IMR-90 (cell line): ENCODE measurements around the gene SORCS1. TPM values are rescaled to one million over a fixed set of nuclear protein-coding genes. Genes with fewer than 3 reads are reported as not detected.

Experiments
- ATAC-seq: fragments of 200-7000 bp; cut with Tn5 transposase; 2 replicates; pipeline ENCODE4 v1.9.1; 2020; ENCODE audit warnings: low read depth, mild to moderate bottlenecking, moderate library complexity
- BruUV-seq: library from RNA; stranded (reverse); fragments of 400-500 nt; replicated peaks from 2 replicates; lab custom pipeline; 2021; lab: Mats Ljungman, UMichigan
- CTCF ChIA-PET: fragments of 300-600 bp; formaldehyde crosslinking; extraction: SDS; loops from one replicate; lab custom pipeline; 2021; ENCODE audit warnings: antibody characterized with exemption; lab: Yijun Ruan, JAX
- POLR2A ChIA-PET: fragments of 300-600 bp; sonication (Branson Sonifier 250); formaldehyde crosslinking; loops from one replicate; lab custom pipeline; 2022; ENCODE audit warnings: antibody characterized with exemption; ENCODE audit not compliant: unreplicated experiment; lab: Charles Lee
- DNase-seq: peaks from one replicate; pipeline ENCODE4 v3.0.0; 2013
- H2AFZ ChIP-seq: replicated peaks from 2 replicates; pipeline ENCODE3; 2013; ENCODE audit warnings: low read length, mild to moderate bottlenecking; ENCODE audit not compliant: poor library complexity
- H2AK5ac ChIP-seq: 2 replicates; pipeline ENCODE4 v1.6.1; 2013; ENCODE audit warnings: low read depth, low read length, inconsistent platforms
- H2AK9ac ChIP-seq: replicated peaks from 2 replicates; pipeline ENCODE3; 2013; ENCODE audit warnings: mild to moderate bottlenecking, low read depth, low read length, moderate library complexity; ENCODE audit not compliant: poor library complexity
- H2BK120ac ChIP-seq: 2 replicates; pipeline ENCODE4 v1.6.1; 2013; ENCODE audit warnings: low read depth, low read length, inconsistent platforms
- H2BK15ac ChIP-seq: 3 replicates; pipeline ENCODE4 v1.6.1; 2013; ENCODE audit warnings: low read depth, low read length, inconsistent platforms
- H2BK20ac ChIP-seq: 2 replicates; pipeline ENCODE4 v1.6.1; 2013; ENCODE audit warnings: low read depth, mild to moderate bottlenecking, inconsistent platforms, low read length, moderate library complexity
- H2BK5ac ChIP-seq: 2 replicates; pipeline ENCODE4 v1.6.1; 2013; ENCODE audit warnings: mild to moderate bottlenecking, low read depth, low read length, inconsistent platforms; ENCODE audit not compliant: poor library complexity, severe bottlenecking
- H3K14ac ChIP-seq: replicated peaks from 2 replicates; pipeline ENCODE4 v1.6.1; 2013; ENCODE audit warnings: low read depth, low read length, inconsistent platforms
- H3K18ac ChIP-seq: 2 replicates; pipeline ENCODE4 v1.6.1; 2013; ENCODE audit warnings: low read depth, low read length, control low read depth
- H3K23ac ChIP-seq: 2 replicates; pipeline ENCODE4 v1.6.1; 2013; ENCODE audit warnings: low read depth, low read length, inconsistent platforms
- H3K27ac ChIP-seq: 2 replicates; pipeline ENCODE4 v1.5.1; 2013; ENCODE audit warnings: mild to moderate bottlenecking, control low read depth, low read length; ENCODE audit not compliant: insufficient read depth
- H3K27me3 ChIP-seq: 2 replicates; pipeline ENCODE4 v1.6.1; 2013; ENCODE audit warnings: low read length; ENCODE audit not compliant: control insufficient read depth, insufficient read depth
- H3K36me3 ChIP-seq: 2 replicates; pipeline ENCODE4 v1.6.1; 2013; ENCODE audit warnings: low read length, mixed read lengths; ENCODE audit not compliant: control insufficient read depth, insufficient read depth
- H3K4ac ChIP-seq: 2 replicates; pipeline ENCODE4 v1.6.1; 2013; ENCODE audit warnings: low read depth, low read length, inconsistent platforms
- H3K4me1 ChIP-seq: 2 replicates; pipeline ENCODE4 v1.6.1; 2013; ENCODE audit warnings: low read length, mixed read lengths; ENCODE audit not compliant: control insufficient read depth, insufficient read depth
- H3K4me2 ChIP-seq: 2 replicates; pipeline ENCODE4 v1.6.1; 2013; ENCODE audit warnings: low read depth, mild to moderate bottlenecking, control low read depth, low read length, moderate library complexity
- H3K4me3 ChIP-seq: 2 replicates; pipeline ENCODE4 v1.5.1; 2013; ENCODE audit warnings: low read depth, mild to moderate bottlenecking, control low read depth, low read length, moderate library complexity; ENCODE audit not compliant: insufficient read depth
- H3K56ac ChIP-seq: 2 replicates; pipeline ENCODE4 v1.6.1; 2013; ENCODE audit warnings: low read length, inconsistent platforms; ENCODE audit not compliant: insufficient read depth; ENCODE audit errors: extremely low read depth
- H3K79me1 ChIP-seq, 2 experiments: 2 replicates each; pipeline ENCODE4 v1.6.1; 2013; ENCODE audit warnings: low read length in 2 of 2, inconsistent platforms in 1 of 2, low read depth in 1 of 2
- H3K9ac ChIP-seq: 2 replicates; pipeline ENCODE4 v1.6.1; 2013; ENCODE audit warnings: low read depth, low read length, control low read depth
- H3K9me1 ChIP-seq: 2 replicates; pipeline ENCODE4 v1.6.1; 2013; ENCODE audit warnings: low read length, inconsistent platforms; ENCODE audit not compliant: insufficient read depth
- H3K9me3 ChIP-seq: 2 replicates; pipeline ENCODE4 v1.6.1; 2013; ENCODE audit warnings: low read length; ENCODE audit not compliant: control insufficient read depth, insufficient read depth
- H4K20me1 ChIP-seq: 2 replicates; pipeline ENCODE4 v1.6.1; 2013; ENCODE audit warnings: low read length, inconsistent platforms; ENCODE audit not compliant: insufficient read depth
- H4K5ac ChIP-seq: 2 replicates; pipeline ENCODE4 v1.6.1; 2013; ENCODE audit warnings: mild to moderate bottlenecking, low read depth, low read length, control low read depth
- H4K8ac ChIP-seq, 2 experiments: 2 replicates each; pipeline ENCODE4 v1.6.1; 2013; ENCODE audit warnings: low read depth in 2 of 2, low read length in 2 of 2, control low read depth in 1 of 2, inconsistent platforms in 1 of 2
- H4K91ac ChIP-seq: 2 replicates; pipeline ENCODE4 v1.6.1; 2013; ENCODE audit warnings: low read depth, low read length, inconsistent platforms; ENCODE audit not compliant: insufficient read depth
- MAZ ChIP-seq: IDR thresholded peaks from 2 replicates; pipeline ENCODE4 v1.6.1; 2012; ENCODE audit warnings: low read depth, mild to moderate bottlenecking, low read length, improper control_type of control experiment, moderate library complexity, borderline replicate concordance
- MXI1 ChIP-seq: IDR thresholded peaks from 2 replicates; pipeline ENCODE4 v1.6.1; 2012; ENCODE audit warnings: low read depth, mild to moderate bottlenecking, low read length, moderate library complexity, borderline replicate concordance
- POLR2A ChIP-seq: IDR thresholded peaks from 2 replicates; pipeline ENCODE4 v1.6.1; 2012; ENCODE audit warnings: mild to moderate bottlenecking, low read depth, low read length
- RAD21 ChIP-seq: IDR thresholded peaks from 2 replicates; pipeline ENCODE4 v1.6.1; 2012; ENCODE audit warnings: low read length, improper control_type of control experiment
- SMC3 ChIP-seq: fragments of 150-350 bp; IDR thresholded peaks from 2 replicates; pipeline ENCODE4 v1.6.1; 2016; ENCODE audit warnings: low read depth, mild to moderate bottlenecking, antibody characterized with exemption, low read length, moderate library complexity
- WGBS, 2 experiments: methylation state at CpG; one replicate each; pipeline versions ENCODE4 v1.1.5 to v1.1.7; 2013; ENCODE audit warnings: missing lambda C conversion rate in 2 of 2; ENCODE audit not compliant: insufficient read length in 1 of 2; ENCODE audit errors: extremely low coverage in 2 of 2; 5-methylcytosine and 5-hydroxymethylcytosine counted together
- dilution Hi-C: fragments of 300-500 bp; cut with HindIII; formaldehyde crosslinking; loops from one replicate; pipeline ENCODE4 v1.14.3; 2018; ENCODE audit warnings: low sequenced_read_pairs; ENCODE audit not compliant: unreplicated experiment
- in situ Hi-C: fragments of 300-500 bp; cut with MboI; formaldehyde crosslinking; loops from 3 replicates; pipeline ENCODE4 v1.14.3; 2019; ENCODE audit warnings: low sequenced_read_pairs, inconsistent platforms, mixed read lengths
- intact Hi-C: fragments of 100-400 bp; cut with micrococcal nuclease; formaldehyde crosslinking; loops from 2 replicates; pipeline ENCODE4 v1.10.0; 2022
- polyA plus RNA-seq, 3 experiments: library from polyadenylated mRNA; depleted of rRNA; stranded (reverse); fragments of >200 nt; gene quantifications; 2 replicates each; pipeline ENCODE4 v1.2.3, GENCODE V29; 2012; ENCODE audit warnings: low replicate concordance in 1 of 3
- total RNA-seq: library from RNA; depleted of rRNA; stranded (reverse); fragments of >200 nt; gene quantifications from 2 replicates; pipeline ENCODE4 v1.2.3, GENCODE V29; 2012
- TF ChIP-seq, protein P1 (sequence below): conservative IDR thresholded peaks from 2 replicates; pipeline ENCODE4 v1.5.1; 2012; ENCODE audit warnings: mild to moderate bottlenecking, low read depth, low read length, improper control_type of control experiment

Gene SORCS1
- total and polyA plus RNA-seq, 2 of the 4 experiments (the other 2 are of a cell fraction) = under 0.01 TPM; not detected in 1

DNA sequence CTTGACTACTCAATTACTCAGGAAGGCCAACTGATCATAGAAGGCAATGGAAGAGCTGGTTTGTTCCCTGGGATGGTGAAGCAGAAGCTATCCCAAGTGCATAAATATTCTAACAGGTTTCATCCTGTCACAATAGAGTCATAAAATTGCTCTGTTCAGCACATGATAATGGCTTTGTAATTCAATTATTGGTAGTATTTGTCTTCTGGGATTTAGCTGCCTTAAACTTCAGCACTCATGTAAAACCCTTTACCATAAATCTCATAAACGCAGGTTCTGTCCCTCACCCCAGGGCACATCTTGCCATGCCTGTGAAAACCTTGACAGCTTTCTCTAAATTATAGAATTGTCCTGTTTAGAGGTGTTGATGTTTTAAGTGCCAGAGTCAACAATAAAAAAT lies 417.6 kb downstream of the SORCS1 start:
- Histone ChIP-seq H3K9ac (no peak overlapping the region), H2BK5ac (no peak overlapping the region), H2AK9ac (no peak overlapping the region), H3K4ac (no peak overlapping the region), H3K27ac (no peak overlapping the region), H4K5ac (no peak overlapping the region), H3K4me3 (no peak overlapping the region), H3K14ac (no peak overlapping the region), H2BK15ac (no peak overlapping the region), H3K9me3 (no peaks in the 10 kb centered on the region), H2BK20ac (no peak overlapping the region), H2BK120ac (no peak overlapping the region), H3K4me2 (no peak overlapping the region), H3K18ac (no peak overlapping the region), H3K27me3 (no peaks in the 10 kb centered on the region), H3K79me1 (no peaks in the 10 kb centered on the region), H3K36me3 (no peaks in the 10 kb centered on the region), H4K8ac (no peak overlapping the region), H2AFZ (no peak overlapping the region), H3K4me1 (no peaks in the 10 kb centered on the region), H3K56ac (no peak overlapping the region), H3K9me1 (no peaks in the 10 kb centered on the region), H4K91ac (no peak overlapping the region), H3K23ac (no peak overlapping the region), H4K20me1 (no peaks in the 10 kb centered on the region), H2AK5ac (no peak overlapping the region)
- dilution Hi-C loops (no loop called here), in situ Hi-C loops (no loop called here), intact Hi-C loops (no loop called here)
- ChIA-PET CTCF (no interaction called here), POLR2A (no interaction called here)
- DNase-seq = no peak
- TF ChIP-seq MAZ (no peak), RAD21 (no peak), MXI1 (no peak), SMC3 (no peak), POLR2A (no peak)
- TF ChIP-seq, protein P1, sequence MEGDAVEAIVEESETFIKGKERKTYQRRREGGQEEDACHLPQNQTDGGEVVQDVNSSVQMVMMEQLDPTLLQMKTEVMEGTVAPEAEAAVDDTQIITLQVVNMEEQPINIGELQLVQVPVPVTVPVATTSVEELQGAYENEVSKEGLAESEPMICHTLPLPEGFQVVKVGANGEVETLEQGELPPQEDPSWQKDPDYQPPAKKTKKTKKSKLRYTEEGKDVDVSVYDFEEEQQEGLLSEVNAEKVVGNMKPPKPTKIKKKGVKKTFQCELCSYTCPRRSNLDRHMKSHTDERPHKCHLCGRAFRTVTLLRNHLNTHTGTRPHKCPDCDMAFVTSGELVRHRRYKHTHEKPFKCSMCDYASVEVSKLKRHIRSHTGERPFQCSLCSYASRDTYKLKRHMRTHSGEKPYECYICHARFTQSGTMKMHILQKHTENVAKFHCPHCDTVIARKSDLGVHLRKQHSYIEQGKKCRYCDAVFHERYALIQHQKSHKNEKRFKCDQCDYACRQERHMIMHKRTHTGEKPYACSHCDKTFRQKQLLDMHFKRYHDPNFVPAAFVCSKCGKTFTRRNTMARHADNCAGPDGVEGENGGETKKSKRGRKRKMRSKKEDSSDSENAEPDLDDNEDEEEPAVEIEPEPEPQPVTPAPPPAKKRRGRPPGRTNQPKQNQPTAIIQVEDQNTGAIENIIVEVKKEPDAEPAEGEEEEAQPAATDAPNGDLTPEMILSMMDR = no peak
- no TSS peak for BruUV-seq
- ATAC-seq = no peak
- WGBS, 2 experiments = no CpG with 5 or more reads among the region's 1 CpG
